WTC11 (cell line): ENCODE data around the gene GARNL3.

Experiments used
- ATF6 ChIP-seq: sonication (generic); formaldehyde crosslinking; IDR thresholded peaks from 2 replicates; pipeline ENCODE4 v1.8.1; 2023; ENCODE audit warnings: mild to moderate bottlenecking, missing genetic modification reagents
- CTCF ChIP-seq: fragments of 200-600 bp; IDR thresholded peaks from 2 replicates; pipeline ENCODE4 v1.8.0; 2022; ENCODE audit warnings: antibody characterized with exemption
- JUN ChIP-seq: sonication (generic); formaldehyde crosslinking; IDR thresholded peaks from 2 replicates; pipeline ENCODE4 v1.8.0; 2023; ENCODE audit warnings: mild to moderate bottlenecking, missing genetic modification reagents
- NR3C1 ChIP-seq: sonication (generic); formaldehyde crosslinking; conservative IDR thresholded peaks from 2 replicates; pipeline ENCODE4 v1.8.1; 2023; ENCODE audit warnings: low read depth, mild to moderate bottlenecking, missing genetic modification reagents
- PREB ChIP-seq: sonication (generic); formaldehyde crosslinking; IDR thresholded peaks from 2 replicates; pipeline ENCODE4 v1.8.1; 2022; ENCODE audit warnings: mild to moderate bottlenecking, missing genetic modification reagents, moderate library complexity, borderline replicate concordance

- TF ChIP-seq JUN (CRISPR knock-in tag) (no peak), NR3C1 (no peak), CTCF (no peak), PREB (CRISPR knock-in tag) (no peak), ATF6 (no peak)
These were observed 138.0 kb downstream of the GARNL3 start for GRCh38 chr9:127402401-127403090.
